Measurements from ENCODE around the gene ARSG. TPM values are rescaled to one million over a fixed set of nuclear protein-coding genes. Genes with fewer than 3 reads are reported as not detected.

Gene ARSG
- total and polyA plus RNA-seq, 2 of the 13 experiments (the other 11 are each of a cell fraction or from before 2014, with no cell fraction given), result 3.7 to 15.2 TPM

DNA sequence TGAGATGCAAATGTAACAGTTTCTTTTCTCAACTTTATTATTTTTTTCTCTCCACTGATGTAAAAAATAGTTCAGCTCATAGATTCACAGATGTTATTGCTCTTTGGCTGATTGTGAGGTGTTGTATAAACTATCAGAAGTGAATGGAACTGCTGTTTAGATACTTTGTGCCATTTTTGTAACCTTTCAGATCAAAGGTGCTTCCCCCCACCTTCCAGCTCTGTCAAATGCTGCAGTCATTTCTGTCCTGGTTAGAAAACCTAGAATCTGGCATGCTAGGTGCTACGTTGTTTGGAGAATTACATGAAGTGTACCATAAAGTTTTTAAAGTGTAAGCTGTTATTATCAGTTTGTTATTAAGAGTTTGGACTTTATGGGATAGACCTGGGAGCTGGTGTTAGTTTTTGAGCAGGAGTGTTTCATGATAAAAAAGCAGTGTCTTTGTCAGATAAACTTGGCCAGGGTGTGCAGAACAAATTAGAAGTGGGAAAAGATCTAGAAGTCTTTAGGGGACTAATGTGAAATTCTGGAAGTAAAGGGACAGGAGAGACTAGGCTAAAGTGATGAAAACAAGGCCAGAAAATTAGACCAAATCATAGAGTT, 167.8 kb downstream of the ARSG start:
- in situ Hi-C loops (cut with HindIII; ENCODE audit: extremely low pct_ligation_motif_present, low pct_unique_long_range_greater_than_20kb), result loop anchor here (10.0 kb wide), 2 partner anchors 306 to 484 kb away; no protein-coding TSS in a partner anchor
- FAIRE-seq (no peak), ATAC-seq (no peak), DNase-seq (ENCODE audit: low spot score) (no peak)
- Histone ChIP-seq H3K4me2 (ENCODE audit: low read depth, low read length) (peak overlapping the region; percentile 99), H4K20me1 (ENCODE audit: insufficient read depth, low read length) (no peaks in the 10 kb centered on the region), H3K4me3 (replicated peaks in 1 of 3; ENCODE audit: insufficient read depth in 1 of 3, low read depth in 2 of 3, low read length in 3 of 3) (peak overlapping the region in 2 of 3 experiments; percentile 56 to 70; a peak in 1 of 6 replicates), H3K9ac (ENCODE audit: insufficient read depth, low read depth, low read length) (no peak overlapping the region), H3K4me1 (ENCODE audit: insufficient read depth, low read length) (peaks cover 77% of the 10 kb centered on the region), H3K27ac (ENCODE audit: extremely low read length, insufficient read depth, low read length) (no peak overlapping the region), H3K9me3 (ENCODE audit: low read length) (no peaks in the 10 kb centered on the region), H3K79me2 (ENCODE audit: insufficient read depth, low read length) (peaks cover 5% of the 10 kb centered on the region), H3K36me3 (replicated peaks in 1 of 2; ENCODE audit: control insufficient read depth in 1 of 2, insufficient read depth in 2 of 2, low read length in 2 of 2) (no peaks in the 10 kb centered on the region), H3K27me3 (ENCODE audit: control insufficient read depth in 1 of 2, insufficient read depth in 2 of 2, low read length in 2 of 2) (no peaks in the 10 kb centered on the region), H2AFZ (ENCODE audit: low read length) (no peak overlapping the region)
- no peak for TF ChIP-seq MED8 (CRISPR knock-in tag; IDR thresholded peaks at IDR 0.05; ENCODE audit: insufficient replicate concordance)
- TF ChIP-seq HDAC1 (CRISPR knock-in tag; IDR thresholded peaks at IDR 0.05), result no peak
- TF ChIP-seq, protein P1, sequence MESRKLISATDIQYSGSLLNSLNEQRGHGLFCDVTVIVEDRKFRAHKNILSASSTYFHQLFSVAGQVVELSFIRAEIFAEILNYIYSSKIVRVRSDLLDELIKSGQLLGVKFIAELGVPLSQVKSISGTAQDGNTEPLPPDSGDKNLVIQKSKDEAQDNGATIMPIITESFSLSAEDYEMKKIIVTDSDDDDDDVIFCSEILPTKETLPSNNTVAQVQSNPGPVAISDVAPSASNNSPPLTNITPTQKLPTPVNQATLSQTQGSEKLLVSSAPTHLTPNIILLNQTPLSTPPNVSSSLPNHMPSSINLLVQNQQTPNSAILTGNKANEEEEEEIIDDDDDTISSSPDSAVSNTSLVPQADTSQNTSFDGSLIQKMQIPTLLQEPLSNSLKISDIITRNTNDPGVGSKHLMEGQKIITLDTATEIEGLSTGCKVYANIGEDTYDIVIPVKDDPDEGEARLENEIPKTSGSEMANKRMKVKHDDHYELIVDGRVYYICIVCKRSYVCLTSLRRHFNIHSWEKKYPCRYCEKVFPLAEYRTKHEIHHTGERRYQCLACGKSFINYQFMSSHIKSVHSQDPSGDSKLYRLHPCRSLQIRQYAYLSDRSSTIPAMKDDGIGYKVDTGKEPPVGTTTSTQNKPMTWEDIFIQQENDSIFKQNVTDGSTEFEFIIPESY (CRISPR knock-in tag; IDR thresholded peaks at IDR 0.05), result no peak
- TF ChIP-seq SAP130 (CRISPR knock-in tag; IDR thresholded peaks at IDR 0.05; ENCODE audit: low read depth), result peak; percentile 30
- TF ChIP-seq HNF4A (CRISPR knock-in tag; IDR thresholded peaks at IDR 0.05), result peak; percentile 18; the same call in 1 of the 2 replicates
- TF ChIP-seq ZNF205 (CRISPR knock-in tag; IDR thresholded peaks at IDR 0.05), result peak; percentile 87
- TF ChIP-seq RFX3 (CRISPR knock-in tag; IDR thresholded peaks at IDR 0.05), result no peak
- TF ChIP-seq, protein P2, sequence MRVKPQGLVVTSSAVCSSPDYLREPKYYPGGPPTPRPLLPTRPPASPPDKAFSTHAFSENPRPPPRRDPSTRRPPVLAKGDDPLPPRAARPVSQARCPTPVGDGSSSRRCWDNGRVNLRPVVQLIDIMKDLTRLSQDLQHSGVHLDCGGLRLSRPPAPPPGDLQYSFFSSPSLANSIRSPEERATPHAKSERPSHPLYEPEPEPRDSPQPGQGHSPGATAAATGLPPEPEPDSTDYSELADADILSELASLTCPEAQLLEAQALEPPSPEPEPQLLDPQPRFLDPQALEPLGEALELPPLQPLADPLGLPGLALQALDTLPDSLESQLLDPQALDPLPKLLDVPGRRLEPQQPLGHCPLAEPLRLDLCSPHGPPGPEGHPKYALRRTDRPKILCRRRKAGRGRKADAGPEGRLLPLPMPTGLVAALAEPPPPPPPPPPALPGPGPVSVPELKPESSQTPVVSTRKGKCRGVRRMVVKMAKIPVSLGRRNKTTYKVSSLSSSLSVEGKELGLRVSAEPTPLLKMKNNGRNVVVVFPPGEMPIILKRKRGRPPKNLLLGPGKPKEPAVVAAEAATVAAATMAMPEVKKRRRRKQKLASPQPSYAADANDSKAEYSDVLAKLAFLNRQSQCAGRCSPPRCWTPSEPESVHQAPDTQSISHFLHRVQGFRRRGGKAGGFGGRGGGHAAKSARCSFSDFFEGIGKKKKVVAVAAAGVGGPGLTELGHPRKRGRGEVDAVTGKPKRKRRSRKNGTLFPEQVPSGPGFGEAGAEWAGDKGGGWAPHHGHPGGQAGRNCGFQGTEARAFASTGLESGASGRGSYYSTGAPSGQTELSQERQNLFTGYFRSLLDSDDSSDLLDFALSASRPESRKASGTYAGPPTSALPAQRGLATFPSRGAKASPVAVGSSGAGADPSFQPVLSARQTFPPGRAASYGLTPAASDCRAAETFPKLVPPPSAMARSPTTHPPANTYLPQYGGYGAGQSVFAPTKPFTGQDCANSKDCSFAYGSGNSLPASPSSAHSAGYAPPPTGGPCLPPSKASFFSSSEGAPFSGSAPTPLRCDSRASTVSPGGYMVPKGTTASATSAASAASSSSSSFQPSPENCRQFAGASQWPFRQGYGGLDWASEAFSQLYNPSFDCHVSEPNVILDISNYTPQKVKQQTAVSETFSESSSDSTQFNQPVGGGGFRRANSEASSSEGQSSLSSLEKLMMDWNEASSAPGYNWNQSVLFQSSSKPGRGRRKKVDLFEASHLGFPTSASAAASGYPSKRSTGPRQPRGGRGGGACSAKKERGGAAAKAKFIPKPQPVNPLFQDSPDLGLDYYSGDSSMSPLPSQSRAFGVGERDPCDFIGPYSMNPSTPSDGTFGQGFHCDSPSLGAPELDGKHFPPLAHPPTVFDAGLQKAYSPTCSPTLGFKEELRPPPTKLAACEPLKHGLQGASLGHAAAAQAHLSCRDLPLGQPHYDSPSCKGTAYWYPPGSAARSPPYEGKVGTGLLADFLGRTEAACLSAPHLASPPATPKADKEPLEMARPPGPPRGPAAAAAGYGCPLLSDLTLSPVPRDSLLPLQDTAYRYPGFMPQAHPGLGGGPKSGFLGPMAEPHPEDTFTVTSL (CRISPR knock-in tag; IDR thresholded peaks at IDR 0.05; ENCODE audit: borderline replicate concordance), result 0 out of 2 replicates have a peak, but pooled peaks have one; percentile 16
- WGBS (ENCODE audit: low lambda C conversion rate), result 5% methylated on average over 1 of the region's 1 CpG
- intact Hi-C loops (cut with micrococcal nuclease; ENCODE audit: unreplicated experiment), result loop anchor here (10.0 kb wide), 1 partner anchor 424 kb away; the partner anchor contains the start of gene KPNA2
- no TSS peak for BruUV-seq (replicated peaks)
- ChIA-PET CTCF (ENCODE audit: low intra/inter-chr PET ratio, low total read pairs) (no interaction called here), POLR2A (interaction anchor here (1.7 to 5.4 kb wide), 3 partner anchors 15 to 211 kb away, joined by 5 to 53 read pairs (median 18); partner anchors contain the start of genes AMZ2 and PRKAR1A)
